ENCODE results near the gene GEMIN5. TPM values are rescaled to one million over a fixed set of nuclear protein-coding genes. Genes with fewer than 3 reads are reported as not detected.

The GEMIN5 gene
- total and polyA plus RNA-seq, 2 of the 13 experiments (the other 11 are each of a cell fraction or from before 2014, with no cell fraction given): 6.6 to 28.6 TPM

DNA sequence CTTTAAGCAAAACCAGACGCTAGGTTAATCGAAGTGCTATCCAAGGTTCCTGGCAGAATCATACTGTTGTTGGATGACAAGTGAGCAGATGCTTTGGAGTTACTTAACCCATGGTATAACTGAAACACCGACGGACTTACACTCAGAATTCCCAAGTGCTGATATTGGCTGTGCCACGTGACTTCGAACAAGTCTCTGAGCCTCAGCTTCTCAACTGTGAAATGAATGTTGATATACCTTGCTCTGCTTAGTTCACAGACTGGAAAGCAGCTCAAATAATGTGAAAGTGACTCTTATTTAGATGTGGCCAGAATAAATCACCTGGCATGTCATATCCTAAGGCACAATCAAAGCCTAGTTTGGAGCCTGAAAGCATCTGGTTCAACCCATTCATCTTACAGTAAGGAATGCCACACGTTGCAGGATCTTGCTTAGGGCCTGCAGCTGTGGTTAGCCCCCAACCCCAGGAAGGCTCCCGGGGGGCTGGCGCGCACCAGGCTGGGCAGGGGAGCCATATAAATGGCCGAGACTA, 759 bp downstream of the GEMIN5 start (continued):
- TF ChIP-seq BHLHE40 (IDR thresholded peaks at IDR 0.05; ENCODE audit: low read length) (no peak), HNRNPLL (IDR thresholded peaks at IDR 0.05; ENCODE audit: low read depth, low read length, poor library complexity, severe bottlenecking) (no peak), ZNF510 (CRISPR knock-in tag; IDR thresholded peaks at IDR 0.05; ENCODE audit: low read depth) (no peak), HOXD1 (CRISPR knock-in tag; IDR thresholded peaks at IDR 0.05) (no peak), ZNF333 (CRISPR knock-in tag; IDR thresholded peaks at IDR 0.05; ENCODE audit: borderline replicate concordance) (no peak), DNMT3B (CRISPR knock-in tag; conservative IDR thresholded peaks at IDR 0.05) (no peak), CBX5 (CRISPR knock-in tag; IDR thresholded peaks at IDR 0.05; ENCODE audit: borderline replicate concordance) (no peak), NR2F1 (CRISPR knock-in tag; IDR thresholded peaks at IDR 0.05) (no peak), ZNF224 (CRISPR knock-in tag; IDR thresholded peaks at IDR 0.05) (peak; percentile 41; the same call in 1 of the 2 replicates), KLF16 (CRISPR knock-in tag; IDR thresholded peaks at IDR 0.05) (no peak), FOXK2 (IDR thresholded peaks at IDR 0.05) (no peak), MYNN (CRISPR knock-in tag; IDR thresholded peaks at IDR 0.05; ENCODE audit: low read depth) (no peak), ZNF570 (CRISPR knock-in tag; IDR thresholded peaks at IDR 0.05; ENCODE audit: borderline replicate concordance) (no peak), IRF2 (CRISPR knock-in tag; IDR thresholded peaks at IDR 0.05) (no peak), BRD4 (CRISPR knock-in tag; IDR thresholded peaks at IDR 0.05) (no peak), ZNF513 (CRISPR knock-in tag; conservative IDR thresholded peaks at IDR 0.05) (no peak), TCF7L2 (IDR thresholded peaks at IDR 0.05; ENCODE audit: low read depth, low read length) (no peak), ZNF30 (CRISPR knock-in tag; IDR thresholded peaks at IDR 0.05) (no peak), ZNF234 (CRISPR knock-in tag; conservative IDR thresholded peaks at IDR 0.05) (no peak)
- TF ChIP-seq, protein P1, sequence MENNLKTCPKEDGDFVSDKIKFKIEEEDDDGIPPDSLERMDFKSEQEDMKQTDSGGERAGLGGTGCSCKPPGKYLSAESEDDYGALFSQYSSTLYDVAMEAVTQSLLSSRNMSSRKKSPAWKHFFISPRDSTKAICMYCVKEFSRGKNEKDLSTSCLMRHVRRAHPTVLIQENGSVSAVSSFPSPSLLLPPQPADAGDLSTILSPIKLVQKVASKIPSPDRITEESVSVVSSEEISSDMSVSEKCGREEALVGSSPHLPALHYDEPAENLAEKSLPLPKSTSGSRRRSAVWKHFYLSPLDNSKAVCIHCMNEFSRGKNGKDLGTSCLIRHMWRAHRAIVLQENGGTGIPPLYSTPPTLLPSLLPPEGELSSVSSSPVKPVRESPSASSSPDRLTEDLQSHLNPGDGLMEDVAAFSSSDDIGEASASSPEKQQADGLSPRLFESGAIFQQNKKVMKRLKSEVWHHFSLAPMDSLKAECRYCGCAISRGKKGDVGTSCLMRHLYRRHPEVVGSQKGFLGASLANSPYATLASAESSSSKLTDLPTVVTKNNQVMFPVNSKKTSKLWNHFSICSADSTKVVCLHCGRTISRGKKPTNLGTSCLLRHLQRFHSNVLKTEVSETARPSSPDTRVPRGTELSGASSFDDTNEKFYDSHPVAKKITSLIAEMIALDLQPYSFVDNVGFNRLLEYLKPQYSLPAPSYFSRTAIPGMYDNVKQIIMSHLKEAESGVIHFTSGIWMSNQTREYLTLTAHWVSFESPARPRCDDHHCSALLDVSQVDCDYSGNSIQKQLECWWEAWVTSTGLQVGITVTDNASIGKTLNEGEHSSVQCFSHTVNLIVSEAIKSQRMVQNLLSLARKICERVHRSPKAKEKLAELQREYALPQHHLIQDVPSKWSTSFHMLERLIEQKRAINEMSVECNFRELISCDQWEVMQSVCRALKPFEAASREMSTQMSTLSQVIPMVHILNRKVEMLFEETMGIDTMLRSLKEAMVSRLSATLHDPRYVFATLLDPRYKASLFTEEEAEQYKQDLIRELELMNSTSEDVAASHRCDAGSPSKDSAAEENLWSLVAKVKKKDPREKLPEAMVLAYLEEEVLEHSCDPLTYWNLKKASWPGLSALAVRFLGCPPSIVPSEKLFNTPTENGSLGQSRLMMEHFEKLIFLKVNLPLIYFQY (CRISPR knock-in tag; IDR thresholded peaks at IDR 0.05; ENCODE audit: borderline replicate concordance): no peak
- TF ChIP-seq, protein P2, sequence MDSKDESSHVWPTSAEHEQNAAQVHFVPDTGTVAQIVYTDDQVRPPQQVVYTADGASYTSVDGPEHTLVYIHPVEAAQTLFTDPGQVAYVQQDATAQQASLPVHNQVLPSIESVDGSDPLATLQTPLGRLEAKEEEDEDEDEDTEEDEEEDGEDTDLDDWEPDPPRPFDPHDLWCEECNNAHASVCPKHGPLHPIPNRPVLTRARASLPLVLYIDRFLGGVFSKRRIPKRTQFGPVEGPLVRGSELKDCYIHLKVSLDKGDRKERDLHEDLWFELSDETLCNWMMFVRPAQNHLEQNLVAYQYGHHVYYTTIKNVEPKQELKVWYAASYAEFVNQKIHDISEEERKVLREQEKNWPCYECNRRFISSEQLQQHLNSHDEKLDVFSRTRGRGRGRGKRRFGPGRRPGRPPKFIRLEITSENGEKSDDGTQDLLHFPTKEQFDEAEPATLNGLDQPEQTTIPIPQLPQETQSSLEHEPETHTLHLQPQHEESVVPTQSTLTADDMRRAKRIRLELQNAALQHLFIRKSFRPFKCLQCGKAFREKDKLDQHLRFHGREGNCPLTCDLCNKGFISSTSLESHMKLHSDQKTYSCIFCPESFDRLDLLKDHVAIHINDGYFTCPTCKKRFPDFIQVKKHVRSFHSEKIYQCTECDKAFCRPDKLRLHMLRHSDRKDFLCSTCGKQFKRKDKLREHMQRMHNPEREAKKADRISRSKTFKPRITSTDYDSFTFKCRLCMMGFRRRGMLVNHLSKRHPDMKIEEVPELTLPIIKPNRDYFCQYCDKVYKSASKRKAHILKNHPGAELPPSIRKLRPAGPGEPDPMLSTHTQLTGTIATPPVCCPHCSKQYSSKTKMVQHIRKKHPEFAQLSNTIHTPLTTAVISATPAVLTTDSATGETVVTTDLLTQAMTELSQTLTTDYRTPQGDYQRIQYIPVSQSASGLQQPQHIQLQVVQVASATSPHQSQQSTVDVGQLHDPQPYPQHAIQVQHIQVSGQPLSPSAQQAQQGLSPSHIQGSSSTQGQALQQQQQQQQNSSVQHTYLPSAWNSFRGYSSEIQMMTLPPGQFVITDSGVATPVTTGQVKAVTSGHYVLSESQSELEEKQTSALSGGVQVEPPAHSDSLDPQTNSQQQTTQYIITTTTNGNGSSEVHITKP (CRISPR knock-in tag; IDR thresholded peaks at IDR 0.05; ENCODE audit: low read depth): no peak
- TF ChIP-seq, protein P3, sequence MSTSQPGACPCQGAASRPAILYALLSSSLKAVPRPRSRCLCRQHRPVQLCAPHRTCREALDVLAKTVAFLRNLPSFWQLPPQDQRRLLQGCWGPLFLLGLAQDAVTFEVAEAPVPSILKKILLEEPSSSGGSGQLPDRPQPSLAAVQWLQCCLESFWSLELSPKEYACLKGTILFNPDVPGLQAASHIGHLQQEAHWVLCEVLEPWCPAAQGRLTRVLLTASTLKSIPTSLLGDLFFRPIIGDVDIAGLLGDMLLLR (CRISPR knock-in tag; IDR thresholded peaks at IDR 0.05): no peak; the same call in 1 of the 2 replicates

Data from HepG2 (cell line).